ENCODE results near the gene NEGR1.

DNA sequence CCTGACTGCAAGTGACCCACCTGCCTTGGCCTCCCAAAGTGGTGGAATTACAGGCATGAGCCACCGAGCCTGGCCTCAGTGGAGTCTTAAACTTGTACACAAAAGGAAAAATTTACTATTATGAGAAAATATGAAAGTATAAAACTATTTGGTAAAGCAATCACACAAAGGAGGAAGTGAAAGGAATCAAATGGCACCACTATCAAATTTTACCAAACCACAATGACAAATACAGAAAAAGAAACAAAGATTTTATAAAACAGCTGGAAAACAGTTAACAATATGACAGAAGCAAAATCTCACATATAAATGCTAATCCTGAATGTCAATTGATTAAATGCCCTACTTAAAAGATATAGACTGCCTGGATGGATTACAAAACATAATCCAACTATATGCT is 42.1 kb upstream of the NEGR1 start:
- TF ChIP-seq SOX6 (IDR thresholded peaks at IDR 0.05) = no peak
- TF ChIP-seq, protein P1, sequence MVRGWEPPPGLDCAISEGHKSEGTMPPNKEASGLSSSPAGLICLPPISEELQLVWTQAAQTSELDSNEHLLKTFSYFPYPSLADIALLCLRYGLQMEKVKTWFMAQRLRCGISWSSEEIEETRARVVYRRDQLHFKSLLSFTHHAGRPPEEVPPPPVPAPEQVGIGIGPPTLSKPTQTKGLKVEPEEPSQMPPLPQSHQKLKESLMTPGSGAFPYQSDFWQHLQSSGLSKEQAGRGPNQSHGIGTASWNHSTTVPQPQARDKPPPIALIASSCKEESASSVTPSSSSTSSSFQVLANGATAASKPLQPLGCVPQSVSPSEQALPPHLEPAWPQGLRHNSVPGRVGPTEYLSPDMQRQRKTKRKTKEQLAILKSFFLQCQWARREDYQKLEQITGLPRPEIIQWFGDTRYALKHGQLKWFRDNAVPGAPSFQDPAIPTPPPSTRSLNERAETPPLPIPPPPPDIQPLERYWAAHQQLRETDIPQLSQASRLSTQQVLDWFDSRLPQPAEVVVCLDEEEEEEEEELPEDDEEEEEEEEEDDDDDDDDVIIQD (CRISPR knock-in tag; IDR thresholded peaks at IDR 0.05) = no peak
- no peak for TF ChIP-seq POLR2AphosphoS5 (IDR thresholded peaks at IDR 0.05; ENCODE audit: control insufficient read depth, insufficient read depth, low read depth, low read length)
- no peak for TF ChIP-seq SMARCA4 (IDR thresholded peaks at IDR 0.05)
- no peak for TF ChIP-seq ZNF311 (CRISPR knock-in tag; IDR thresholded peaks at IDR 0.05)
- TF ChIP-seq RB1 (IDR thresholded peaks at IDR 0.05; ENCODE audit: low read depth) = no peak
- no peak for TF ChIP-seq EP300 (IDR thresholded peaks at IDR 0.05; ENCODE audit: low read length)
- no peak for TF ChIP-seq CTCF (IDR thresholded peaks at IDR 0.05 in 2 of 3, conservative IDR thresholded peaks at IDR 0.05 in 1 of 3; ENCODE audit: insufficient read depth in 2 of 3, low read depth in 1 of 3, low read length in 3 of 3)
- TF ChIP-seq YY1 (IDR thresholded peaks at IDR 0.05; ENCODE audit: borderline replicate concordance in 1 of 3, control insufficient read depth in 1 of 3, extremely low read depth in 1 of 3, insufficient read depth in 3 of 3, insufficient read length in 1 of 3, insufficient replicate concordance in 2 of 3, low read depth in 1 of 3, low read length in 2 of 3) = no peak
- TF ChIP-seq KLF10 (CRISPR knock-in tag; IDR thresholded peaks at IDR 0.05) = no peak
- TF ChIP-seq, protein P2, sequence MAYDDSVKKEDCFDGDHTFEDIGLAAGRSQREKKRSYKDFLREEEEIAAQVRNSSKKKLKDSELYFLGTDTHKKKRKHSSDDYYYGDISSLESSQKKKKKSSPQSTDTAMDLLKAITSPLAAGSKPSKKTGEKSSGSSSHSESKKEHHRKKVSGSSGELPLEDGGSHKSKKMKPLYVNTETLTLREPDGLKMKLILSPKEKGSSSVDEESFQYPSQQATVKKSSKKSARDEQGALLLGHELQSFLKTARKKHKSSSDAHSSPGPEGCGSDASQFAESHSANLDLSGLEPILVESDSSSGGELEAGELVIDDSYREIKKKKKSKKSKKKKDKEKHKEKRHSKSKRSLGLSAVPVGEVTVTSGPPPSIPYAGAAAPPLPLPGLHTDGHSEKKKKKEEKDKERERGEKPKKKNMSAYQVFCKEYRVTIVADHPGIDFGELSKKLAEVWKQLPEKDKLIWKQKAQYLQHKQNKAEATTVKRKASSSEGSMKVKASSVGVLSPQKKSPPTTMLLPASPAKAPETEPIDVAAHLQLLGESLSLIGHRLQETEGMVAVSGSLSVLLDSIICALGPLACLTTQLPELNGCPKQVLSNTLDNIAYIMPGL (CRISPR knock-in tag; IDR thresholded peaks at IDR 0.05) = no peak
- TF ChIP-seq, protein P3, sequence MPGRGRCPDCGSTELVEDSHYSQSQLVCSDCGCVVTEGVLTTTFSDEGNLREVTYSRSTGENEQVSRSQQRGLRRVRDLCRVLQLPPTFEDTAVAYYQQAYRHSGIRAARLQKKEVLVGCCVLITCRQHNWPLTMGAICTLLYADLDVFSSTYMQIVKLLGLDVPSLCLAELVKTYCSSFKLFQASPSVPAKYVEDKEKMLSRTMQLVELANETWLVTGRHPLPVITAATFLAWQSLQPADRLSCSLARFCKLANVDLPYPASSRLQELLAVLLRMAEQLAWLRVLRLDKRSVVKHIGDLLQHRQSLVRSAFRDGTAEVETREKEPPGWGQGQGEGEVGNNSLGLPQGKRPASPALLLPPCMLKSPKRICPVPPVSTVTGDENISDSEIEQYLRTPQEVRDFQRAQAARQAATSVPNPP (IDR thresholded peaks at IDR 0.05; ENCODE audit: borderline replicate concordance, insufficient read depth, insufficient read length) = no peak
